NCI-H2227 treated with DMSO at 0.1 percent for 48 hours (cell line): ENCODE measurements around the gene MFNG.
"Not testable (repeated sequence)": the region's sequence is repeated elsewhere in the genome, so short reads cannot be mapped to it uniquely, and the experiment has no call there.

Experiments
- DNase-seq: peaks from one replicate; lab custom pipeline; 2025; lab: John Stamatoyannopoulos, UW

The MFNG gene

GRCh38 chr22:37486224-37486845 lies at the start of gene MFNG:
MFNG (minus strand) TSS chr22:37486384; CDS start chr22:37486177, 207 bp downstream.
- DNase-seq = no peak

- no peak for DNase-seq
These were observed 49.0 kb upstream of the MFNG start for GRCh38 chr22:37535159-37535558.

GRCh38 chr22:37534445-37534844 lies 48.3 kb upstream of the MFNG start:
- DNase-seq = no peak

- DNase-seq = no peak
These were observed 47.8 kb upstream of the MFNG start for GRCh38 chr22:37533995-37534394.

- no peak for DNase-seq
These were observed 43.6 kb upstream of the MFNG start for GRCh38 chr22:37529652-37530345.

GRCh38 chr22:37527952-37528351 lies 41.8 kb upstream of the MFNG start:
- not testable (repeated sequence) for DNase-seq

- DNase-seq = not testable (repeated sequence)
These were observed 41.0 kb upstream of the MFNG start for GRCh38 chr22:37527081-37527752.

GRCh38 chr22:37526376-37526775 lies 40.2 kb upstream of the MFNG start:
- DNase-seq = no peak

- no peak for DNase-seq
These were observed 39.7 kb upstream of the MFNG start for GRCh38 chr22:37525746-37526350.

GRCh38 chr22:37525073-37525745 lies 39.0 kb upstream of the MFNG start:
- no peak for DNase-seq

- DNase-seq = no peak
These were observed 36.3 kb upstream of the MFNG start for GRCh38 chr22:37522482-37522881.

GRCh38 chr22:37521236-37521739 lies 35.1 kb upstream of the MFNG start:
- no peak for DNase-seq

GRCh38 chr22:37520776-37521191 lies 34.6 kb upstream of the MFNG start:
- DNase-seq = no peak

GRCh38 chr22:37519268-37520195 lies 33.3 kb upstream of the MFNG start, which contains the start of gene CARD10:
CARD10 (minus strand) TSS chr22:37519415; CDS start chr22:37519200, 215 bp downstream.
- DNase-seq = no peak

- DNase-seq = no peak
These were observed 32.5 kb upstream of the MFNG start for GRCh38 chr22:37518509-37519267.

GRCh38 chr22:37517826-37518450 lies 31.8 kb upstream of the MFNG start:
- DNase-seq = no peak

GRCh38 chr22:37516456-37516855 lies 30.3 kb upstream of the MFNG start:
- no peak for DNase-seq

GRCh38 chr22:37515901-37516300 lies 29.7 kb upstream of the MFNG start:
- DNase-seq = no peak

GRCh38 chr22:37514526-37515051 lies 28.4 kb upstream of the MFNG start:
- no peak for DNase-seq
